SK-N-SH treated with all-trans-retinoic acid at 6 μM for 48 hours (cell line): ENCODE results near the gene HSBP1L1.

Experiments
- ATAC-seq: fragments of 200-7000 bp; cut with Tn5 transposase; 3 replicates; pipeline ENCODE4 v1.9.1; 2020; ENCODE audit warnings: mild to moderate bottlenecking, moderate library complexity
- BACH2 ChIP-seq: fragments of 250-450 bp; sonication (Bioruptor Pico); IDR thresholded peaks from 2 replicates; pipeline ENCODE4 v1.9.0; 2021; ENCODE audit warnings: mild to moderate bottlenecking, borderline replicate concordance
- CREB5 ChIP-seq: fragments of 250-450 bp; sonication (Bioruptor Pico); IDR thresholded peaks from 2 replicates; pipeline ENCODE4 v1.5.1; 2020; ENCODE audit warnings: low read depth, mild to moderate bottlenecking, moderate library complexity
- CSDC2 ChIP-seq: fragments of 250-450 bp; sonication (Bioruptor Pico); IDR thresholded peaks from 2 replicates; pipeline ENCODE4 v1.5.0; 2020; ENCODE audit warnings: mild to moderate bottlenecking, moderate library complexity
- CSRNP3 ChIP-seq: fragments of 250-450 bp; sonication (Bioruptor Pico); IDR thresholded peaks from 2 replicates; pipeline ENCODE4 v1.5.1; 2021; ENCODE audit warnings: mild to moderate bottlenecking, moderate library complexity
- ESRRG ChIP-seq: fragments of 250-450 bp; sonication (Bioruptor Pico); IDR thresholded peaks from 2 replicates; pipeline ENCODE4 v1.6.1; 2021; ENCODE audit warnings: mild to moderate bottlenecking
- ISL1 ChIP-seq: fragments of 250-450 bp; sonication (Bioruptor Pico); IDR thresholded peaks from 2 replicates; pipeline ENCODE4 v2.1.2; 2022; ENCODE audit warnings: mild to moderate bottlenecking, moderate library complexity
- OSR1 ChIP-seq: fragments of 250-450 bp; sonication (Bioruptor Pico); IDR thresholded peaks from 2 replicates; pipeline ENCODE4 v1.8.0; 2022; ENCODE audit warnings: moderate library complexity, mild to moderate bottlenecking, inconsistent platforms
- PPARA ChIP-seq: fragments of 250-450 bp; sonication (Bioruptor Pico); IDR thresholded peaks from 2 replicates; pipeline ENCODE4 v1.5.0; 2020; ENCODE audit warnings: mild to moderate bottlenecking, borderline replicate concordance
- RARB ChIP-seq: fragments of 250-450 bp; sonication (Bioruptor Pico); IDR thresholded peaks from 2 replicates; pipeline ENCODE4 v1.8.0; 2021; ENCODE audit warnings: mild to moderate bottlenecking, moderate library complexity
- SNAI2 ChIP-seq: fragments of 250-450 bp; sonication (Bioruptor Pico); IDR thresholded peaks from 2 replicates; pipeline ENCODE4 v1.5.0; 2020; ENCODE audit warnings: mild to moderate bottlenecking, moderate library complexity
- TCF4 ChIP-seq: fragments of 250-450 bp; sonication (Bioruptor Pico); IDR thresholded peaks from 2 replicates; pipeline ENCODE4 v1.8.0; 2021; ENCODE audit warnings: mild to moderate bottlenecking, moderate library complexity, borderline replicate concordance
- TOX ChIP-seq: fragments of 250-450 bp; sonication (Bioruptor Pico); IDR thresholded peaks from 2 replicates; pipeline ENCODE4 v1.8.0; 2021; ENCODE audit warnings: mild to moderate bottlenecking, moderate library complexity, borderline replicate concordance
- TSHZ2 ChIP-seq: fragments of 250-450 bp; sonication (Bioruptor Pico); IDR thresholded peaks from 2 replicates; pipeline ENCODE4 v1.5.0; 2020; ENCODE audit warnings: mild to moderate bottlenecking, moderate library complexity
- ZC3H10 ChIP-seq: fragments of 250-450 bp; sonication (Bioruptor Pico); IDR thresholded peaks from 2 replicates; pipeline ENCODE4 v1.5.1; 2021; ENCODE audit warnings: mild to moderate bottlenecking, moderate library complexity
- ZFP3 ChIP-seq: fragments of 250-450 bp; sonication (Bioruptor Pico); IDR thresholded peaks from 2 replicates; pipeline ENCODE4 v1.5.0; 2020; ENCODE audit warnings: mild to moderate bottlenecking, moderate library complexity
- ZFP30 ChIP-seq: fragments of 450-650 bp; formaldehyde crosslinking; IDR thresholded peaks from 2 replicates; pipeline ENCODE4 v1.5.0; 2022; ENCODE audit warnings: mild to moderate bottlenecking, moderate library complexity
- ZNF565 ChIP-seq: fragments of 450-650 bp; formaldehyde crosslinking; conservative IDR thresholded peaks from 2 replicates; pipeline ENCODE4 v1.5.0; 2020; ENCODE audit warnings: low read depth, mild to moderate bottlenecking, moderate library complexity
- ZNF70 ChIP-seq: fragments of 450-650 bp; formaldehyde crosslinking; IDR thresholded peaks from 2 replicates; pipeline ENCODE4 v1.5.0; 2020; ENCODE audit warnings: mild to moderate bottlenecking, moderate library complexity
- ZNF8 ChIP-seq: fragments of 450-650 bp; formaldehyde crosslinking; IDR thresholded peaks from 2 replicates; pipeline ENCODE4 v1.5.0; 2020; ENCODE audit warnings: mild to moderate bottlenecking, moderate library complexity
- TF ChIP-seq, protein P1 (sequence below): fragments of 250-450 bp; sonication (Bioruptor Pico); IDR thresholded peaks from 2 replicates; pipeline ENCODE4 v1.8.0; 2021; ENCODE audit warnings: low read depth, mild to moderate bottlenecking, moderate library complexity, borderline replicate concordance
- TF ChIP-seq, protein P2 (sequence below): fragments of 250-450 bp; sonication (Bioruptor Pico); IDR thresholded peaks from 2 replicates; pipeline ENCODE4 v1.8.0; 2020; ENCODE audit warnings: mild to moderate bottlenecking, moderate library complexity, borderline replicate concordance

The HSBP1L1 gene

GRCh38 chr18:79934311-79935097 lies 29.9 kb upstream of the HSBP1L1 start:
- no peak for ATAC-seq
- TF ChIP-seq PPARA (no peak), SNAI2 (CRISPR knock-in tag) (no peak), RARB (CRISPR knock-in tag) (no peak), CSDC2 (CRISPR knock-in tag) (no peak), ISL1 (CRISPR knock-in tag) (no peak)

- no peak for ATAC-seq
- TF ChIP-seq CREB5 (CRISPR knock-in tag) (no peak), PPARA (no peak), ZC3H10 (CRISPR knock-in tag) (no peak), CSRNP3 (CRISPR knock-in tag) (no peak), TOX (CRISPR knock-in tag) (no peak), OSR1 (CRISPR knock-in tag) (no peak), TCF4 (CRISPR knock-in tag) (no peak), CSDC2 (CRISPR knock-in tag) (no peak), ESRRG (no peak), ZFP3 (no peak), ZNF8 (no peak), ZNF565 (CRISPR knock-in tag) (no peak), BACH2 (CRISPR knock-in tag) (no peak), ZNF70 (no peak), RARB (CRISPR knock-in tag) (no peak), ZFP30 (CRISPR knock-in tag) (no peak), TSHZ2 (CRISPR knock-in tag) (no peak), SNAI2 (CRISPR knock-in tag) (no peak)
- TF ChIP-seq, protein P1, sequence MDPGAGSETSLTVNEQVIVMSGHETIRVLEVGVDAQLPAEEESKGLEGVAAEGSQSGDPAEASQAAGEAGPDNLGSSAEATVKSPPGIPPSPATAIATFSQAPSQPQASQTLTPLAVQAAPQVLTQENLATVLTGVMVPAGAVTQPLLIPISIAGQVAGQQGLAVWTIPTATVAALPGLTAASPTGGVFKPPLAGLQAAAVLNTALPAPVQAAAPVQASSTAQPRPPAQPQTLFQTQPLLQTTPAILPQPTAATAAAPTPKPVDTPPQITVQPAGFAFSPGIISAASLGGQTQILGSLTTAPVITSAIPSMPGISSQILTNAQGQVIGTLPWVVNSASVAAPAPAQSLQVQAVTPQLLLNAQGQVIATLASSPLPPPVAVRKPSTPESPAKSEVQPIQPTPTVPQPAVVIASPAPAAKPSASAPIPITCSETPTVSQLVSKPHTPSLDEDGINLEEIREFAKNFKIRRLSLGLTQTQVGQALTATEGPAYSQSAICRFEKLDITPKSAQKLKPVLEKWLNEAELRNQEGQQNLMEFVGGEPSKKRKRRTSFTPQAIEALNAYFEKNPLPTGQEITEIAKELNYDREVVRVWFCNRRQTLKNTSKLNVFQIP (CRISPR knock-in tag), result no peak
- TF ChIP-seq, all 23 proteins: peak for 0
Observed at GRCh38 chr18:79935098-79935480, 29.4 kb upstream of the HSBP1L1 start.

- TF ChIP-seq, protein P2, sequence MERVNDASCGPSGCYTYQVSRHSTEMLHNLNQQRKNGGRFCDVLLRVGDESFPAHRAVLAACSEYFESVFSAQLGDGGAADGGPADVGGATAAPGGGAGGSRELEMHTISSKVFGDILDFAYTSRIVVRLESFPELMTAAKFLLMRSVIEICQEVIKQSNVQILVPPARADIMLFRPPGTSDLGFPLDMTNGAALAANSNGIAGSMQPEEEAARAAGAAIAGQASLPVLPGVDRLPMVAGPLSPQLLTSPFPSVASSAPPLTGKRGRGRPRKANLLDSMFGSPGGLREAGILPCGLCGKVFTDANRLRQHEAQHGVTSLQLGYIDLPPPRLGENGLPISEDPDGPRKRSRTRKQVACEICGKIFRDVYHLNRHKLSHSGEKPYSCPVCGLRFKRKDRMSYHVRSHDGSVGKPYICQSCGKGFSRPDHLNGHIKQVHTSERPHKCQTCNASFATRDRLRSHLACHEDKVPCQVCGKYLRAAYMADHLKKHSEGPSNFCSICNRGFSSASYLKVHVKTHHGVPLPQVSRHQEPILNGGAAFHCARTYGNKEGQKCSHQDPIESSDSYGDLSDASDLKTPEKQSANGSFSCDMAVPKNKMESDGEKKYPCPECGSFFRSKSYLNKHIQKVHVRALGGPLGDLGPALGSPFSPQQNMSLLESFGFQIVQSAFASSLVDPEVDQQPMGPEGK, result no peak
- TF ChIP-seq, protein P1 (CRISPR knock-in tag), result no peak
- no peak for TF ChIP-seq ZNF70
- no peak for ATAC-seq
Observed at GRCh38 chr18:79935499-79935898, 28.9 kb upstream of the HSBP1L1 start.
